Measurements from ENCODE around the gene CTNNBIP1.

Gene CTNNBIP1

GRCh38 chr1:9894115-9894514 is 16.0 kb downstream of the CTNNBIP1 start:
- no peak for FAIRE-seq
- no peak for TF ChIP-seq POLR2A (IDR thresholded peaks at IDR 0.05; ENCODE audit: low read depth, low read length)

GRCh38 chr1:9892563-9893528 is 17.2 kb downstream of the CTNNBIP1 start:
- TF ChIP-seq POLR2A (IDR thresholded peaks at IDR 0.05; ENCODE audit: low read depth, low read length) = no peak
- FAIRE-seq (peak; percentile 85), DNase-seq (ENCODE audit: insufficient read length, low spot score) (no peak)

More at GRCh38 chr1:9894115-9894514, 16.0 kb downstream of the CTNNBIP1 start:
- DNase-seq (ENCODE audit: insufficient read length, low spot score) = no peak

GRCh38 chr1:9891207-9891606 is 18.9 kb downstream of the CTNNBIP1 start:
- FAIRE-seq = no peak

GRCh38 chr1:9890224-9890731 is 19.8 kb downstream of the CTNNBIP1 start:
- DNase-seq (ENCODE audit: insufficient read length, low spot score) (peak; percentile 58), FAIRE-seq (peak; percentile 43)
- no peak for TF ChIP-seq POLR2A (IDR thresholded peaks at IDR 0.05; ENCODE audit: low read depth, low read length)

More at GRCh38 chr1:9891207-9891606, 18.9 kb downstream of the CTNNBIP1 start:
- no peak for DNase-seq (ENCODE audit: insufficient read length, low spot score)
- TF ChIP-seq POLR2A (IDR thresholded peaks at IDR 0.05; ENCODE audit: low read depth, low read length) = no peak

- TF ChIP-seq POLR2A (IDR thresholded peaks at IDR 0.05; ENCODE audit: low read depth, low read length) = no peak
- FAIRE-seq (no peak), DNase-seq (ENCODE audit: insufficient read length, low spot score) (no peak)
These were observed 20.7 kb downstream of the CTNNBIP1 start for GRCh38 chr1:9889411-9889810.

GRCh38 chr1:9888886-9889285 is 21.2 kb downstream of the CTNNBIP1 start:
- DNase-seq (ENCODE audit: insufficient read length, low spot score) = no peak
- FAIRE-seq = no peak

GRCh38 chr1:9887070-9887469 is 23.0 kb downstream of the CTNNBIP1 start:
- TF ChIP-seq POLR2A (IDR thresholded peaks at IDR 0.05; ENCODE audit: low read depth, low read length) = no peak
- DNase-seq (ENCODE audit: insufficient read length, low spot score) = no peak
- FAIRE-seq = no peak

More at GRCh38 chr1:9888886-9889285, 21.2 kb downstream of the CTNNBIP1 start:
- no peak for TF ChIP-seq POLR2A (IDR thresholded peaks at IDR 0.05; ENCODE audit: low read depth, low read length)

GRCh38 chr1:9886092-9886742 is 23.9 kb downstream of the CTNNBIP1 start:
- no peak for TF ChIP-seq POLR2A (IDR thresholded peaks at IDR 0.05; ENCODE audit: low read depth, low read length)
- FAIRE-seq = no peak
- DNase-seq (ENCODE audit: insufficient read length, low spot score) = no peak

GRCh38 chr1:9884805-9885204 is 25.3 kb downstream of the CTNNBIP1 start:
- TF ChIP-seq POLR2A (IDR thresholded peaks at IDR 0.05; ENCODE audit: low read depth, low read length) = no peak
- DNase-seq (ENCODE audit: insufficient read length, low spot score) (no peak), FAIRE-seq (no peak)

- no peak for FAIRE-seq
- no peak for TF ChIP-seq POLR2A (IDR thresholded peaks at IDR 0.05; ENCODE audit: low read depth, low read length)
These were observed 26.3 kb downstream of the CTNNBIP1 start for GRCh38 chr1:9883585-9884449.

GRCh38 chr1:9882945-9883303 is 27.1 kb downstream of the CTNNBIP1 start:
- FAIRE-seq = no peak
- TF ChIP-seq POLR2A (IDR thresholded peaks at IDR 0.05; ENCODE audit: low read depth, low read length) = no peak
- no peak for DNase-seq (ENCODE audit: insufficient read length, low spot score)

More at GRCh38 chr1:9883585-9884449, 26.3 kb downstream of the CTNNBIP1 start:
- no peak for DNase-seq (ENCODE audit: insufficient read length, low spot score)

- DNase-seq (ENCODE audit: insufficient read length, low spot score) (no peak), FAIRE-seq (no peak)
- no peak for TF ChIP-seq POLR2A (IDR thresholded peaks at IDR 0.05; ENCODE audit: low read depth, low read length)
These were observed 27.6 kb downstream of the CTNNBIP1 start for GRCh38 chr1:9882296-9882944.

GRCh38 chr1:9881838-9882249 is 28.2 kb downstream of the CTNNBIP1 start:
- DNase-seq (ENCODE audit: insufficient read length, low spot score) (peak; percentile 61), FAIRE-seq (peak; percentile 88)
- TF ChIP-seq POLR2A (IDR thresholded peaks at IDR 0.05; ENCODE audit: low read depth, low read length) = no peak

All from H54 (cell line).